ENCODE measurements around the gene NMRAL1.

The NMRAL1 gene

DNA sequence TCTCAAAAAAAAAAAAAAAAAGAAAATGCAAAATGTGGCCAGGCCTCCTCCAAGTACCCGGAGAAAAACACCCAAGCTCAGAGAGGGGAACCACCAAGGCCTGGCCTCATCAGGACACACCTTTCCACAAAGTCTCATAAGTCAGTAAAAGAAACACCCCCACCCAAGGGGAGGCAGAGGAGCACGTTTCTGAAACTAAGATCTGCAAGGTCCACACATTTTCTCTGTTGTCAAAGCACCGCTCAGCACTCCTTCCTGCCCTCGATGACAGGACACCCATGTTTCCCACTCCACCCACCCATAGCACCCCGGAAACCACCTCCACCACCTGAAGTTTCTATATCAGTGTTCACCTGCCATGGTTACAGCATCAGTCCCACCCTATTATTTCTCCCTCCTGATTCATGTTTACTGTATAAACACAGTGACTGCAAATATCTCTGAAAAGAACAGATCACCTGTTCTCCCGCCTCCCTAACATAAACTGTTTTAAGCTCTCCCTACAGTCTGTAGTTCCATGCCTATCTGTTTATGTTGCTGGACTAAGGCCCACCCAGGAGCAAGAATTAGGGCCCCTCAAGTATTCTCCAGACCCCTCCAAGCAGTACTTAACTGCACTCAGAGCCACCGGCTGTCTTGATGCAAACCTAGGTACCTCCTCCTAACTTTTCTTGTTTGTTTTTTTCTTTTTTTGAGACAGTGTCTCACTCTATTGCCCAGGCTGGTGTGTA, 60.1 kb downstream of the NMRAL1 start:
- DNase-seq = peak; percentile 78 to 84 (median 83)
- H3K9me3 ChIP-seq (ENCODE audit: control insufficient read depth, low read length) = no peaks in the 10 kb centered on the region
- H3K4me3 ChIP-seq (ENCODE audit: insufficient read depth, low read depth, low read length, poor library complexity, severe bottlenecking) = peak overlapping the region; percentile 81
- peak overlapping the region; percentile 99 for H3K27ac ChIP-seq (ENCODE audit: insufficient read depth, low read length, poor library complexity, severe bottlenecking)
- peaks cover 29% of the 10 kb centered on the region for H3K4me1 ChIP-seq (ENCODE audit: control insufficient read depth, insufficient read depth, low read length, poor library complexity, severe bottlenecking)
- no peaks in the 10 kb centered on the region for H3K27me3 ChIP-seq (replicated peaks; ENCODE audit: control insufficient read depth, insufficient read depth, low read length, poor library complexity, severe bottlenecking)
- peaks cover 39% of the 10 kb centered on the region for H3K36me3 ChIP-seq (ENCODE audit: control insufficient read depth, insufficient read depth, low read length)

DNA sequence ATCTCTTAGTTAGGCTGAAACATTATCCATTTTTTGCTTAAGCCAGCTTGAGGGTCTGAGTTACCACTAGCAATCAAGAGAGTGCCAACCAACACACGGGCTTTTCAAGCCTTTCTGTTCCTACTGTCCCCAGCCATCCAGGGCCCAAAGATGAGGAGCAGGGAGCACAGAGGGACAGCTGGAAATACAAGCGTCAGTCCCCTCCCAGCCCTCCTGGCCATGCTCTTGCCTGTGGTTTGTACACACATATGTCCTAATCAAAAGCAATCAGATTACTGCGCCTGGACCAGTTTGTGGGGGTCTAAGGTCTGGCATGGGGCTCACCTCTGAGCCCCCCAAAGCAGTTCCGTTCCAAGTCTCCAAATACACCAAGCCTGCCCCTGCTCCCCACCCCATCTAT, 61.6 kb downstream of the NMRAL1 start:
- H3K27me3 ChIP-seq (replicated peaks; ENCODE audit: control insufficient read depth, insufficient read depth, low read length, poor library complexity, severe bottlenecking) = no peaks in the 10 kb centered on the region
- H3K4me3 ChIP-seq (ENCODE audit: insufficient read depth, low read depth, low read length, poor library complexity, severe bottlenecking) = no peak overlapping the region
- peaks cover 29% of the 10 kb centered on the region for H3K4me1 ChIP-seq (ENCODE audit: control insufficient read depth, insufficient read depth, low read length, poor library complexity, severe bottlenecking)
- DNase-seq = no peak
- peaks cover 53% of the 10 kb centered on the region for H3K36me3 ChIP-seq (ENCODE audit: control insufficient read depth, insufficient read depth, low read length)
- no peaks in the 10 kb centered on the region for H3K9me3 ChIP-seq (ENCODE audit: control insufficient read depth, low read length)
- H3K27ac ChIP-seq (ENCODE audit: insufficient read depth, low read length, poor library complexity, severe bottlenecking) = peak overlapping the region; percentile 99

DNA sequence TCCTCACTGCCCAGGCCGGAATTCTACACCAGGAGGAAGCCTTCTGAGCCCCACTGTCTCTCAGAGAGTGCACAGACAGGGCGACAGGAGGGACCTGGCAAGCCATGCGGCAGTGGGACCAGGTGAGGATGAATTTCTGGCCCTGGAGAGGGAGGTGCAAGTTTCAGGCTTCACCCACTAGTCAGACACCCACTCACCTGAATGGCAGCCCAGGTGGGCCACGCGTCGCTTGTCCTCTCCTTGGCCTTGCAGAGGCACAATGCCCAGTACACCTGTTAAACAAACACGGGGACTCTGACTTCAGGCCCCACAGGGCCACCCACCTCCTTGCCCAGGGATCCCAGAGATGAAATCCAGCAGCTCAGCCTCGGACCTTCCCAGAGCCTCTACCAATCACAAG, 62.3 kb downstream of the NMRAL1 start:
- H3K27ac ChIP-seq (ENCODE audit: insufficient read depth, low read length, poor library complexity, severe bottlenecking) = peak overlapping the region; percentile 99
- H3K36me3 ChIP-seq (ENCODE audit: control insufficient read depth, insufficient read depth, low read length) = peaks cover 60% of the 10 kb centered on the region
- peaks cover 26% of the 10 kb centered on the region for H3K4me1 ChIP-seq (ENCODE audit: control insufficient read depth, insufficient read depth, low read length, poor library complexity, severe bottlenecking)
- no peak for DNase-seq
- H3K27me3 ChIP-seq (replicated peaks; ENCODE audit: control insufficient read depth, insufficient read depth, low read length, poor library complexity, severe bottlenecking) = no peaks in the 10 kb centered on the region
- no peak overlapping the region for H3K4me3 ChIP-seq (ENCODE audit: insufficient read depth, low read depth, low read length, poor library complexity, severe bottlenecking)
- no peaks in the 10 kb centered on the region for H3K9me3 ChIP-seq (ENCODE audit: control insufficient read depth, low read length)
